ENCODE measurements around the gene FCMR.

The FCMR gene

DNA sequence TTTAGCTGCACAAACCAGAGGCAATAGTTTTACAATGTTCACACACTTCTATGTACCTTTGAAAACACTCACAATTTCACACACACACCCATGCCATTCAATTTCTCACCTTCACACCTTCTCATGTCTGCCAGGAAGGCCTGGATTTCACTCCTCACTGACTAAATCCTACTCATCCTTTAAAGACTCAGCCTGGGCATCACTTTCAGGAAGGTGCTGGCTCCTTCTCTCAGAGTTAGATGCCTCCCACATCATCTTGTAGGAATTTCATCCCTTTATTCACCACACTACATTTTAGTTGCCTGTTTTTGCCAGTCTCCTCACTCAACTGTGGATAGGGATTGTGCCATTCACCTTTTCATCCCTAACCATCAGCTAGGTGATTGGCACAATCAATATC, 54.0 kb downstream of the FCMR start:
- H3K4me3 ChIP-seq = no peak overlapping the region
- peaks cover 11% of the 10 kb centered on the region for H3K9me3 ChIP-seq
- H3K27me3 ChIP-seq = no peaks in the 10 kb centered on the region
- H3K36me3 ChIP-seq = no peaks in the 10 kb centered on the region
- no peak overlapping the region for H3K27ac ChIP-seq
- H3K4me2 ChIP-seq = no peak overlapping the region
- H3K9ac ChIP-seq = no peak overlapping the region
- TF ChIP-seq Cebpa-rat (IDR thresholded peaks at IDR 0.05) = no peak
- H4K20me1 ChIP-seq = no peaks in the 10 kb centered on the region
- peaks cover 18% of the 10 kb centered on the region for H3K4me1 ChIP-seq

DNA sequence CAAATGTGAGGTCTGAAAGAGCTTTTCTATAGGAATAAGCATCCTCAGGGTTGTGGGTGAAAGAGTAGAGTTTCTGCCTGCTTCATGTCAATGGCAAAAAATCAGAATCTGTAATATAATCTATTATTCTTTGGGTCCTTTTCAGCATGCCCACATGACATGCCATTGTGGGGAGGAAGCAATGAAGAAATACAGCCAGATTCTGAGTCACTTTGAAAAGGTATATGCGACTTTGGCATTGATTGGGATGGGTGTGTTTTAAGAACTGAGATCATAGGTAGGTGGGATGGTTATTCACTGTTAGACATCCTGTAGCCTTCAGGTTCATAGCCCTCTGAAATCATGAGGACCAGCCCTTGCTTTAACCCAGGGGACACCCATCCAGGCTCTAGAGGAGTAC, 54.5 kb downstream of the FCMR start:
- H3K27ac ChIP-seq = no peak overlapping the region
- no peaks in the 10 kb centered on the region for H3K27me3 ChIP-seq
- peaks cover 18% of the 10 kb centered on the region for H3K4me1 ChIP-seq
- H3K4me2 ChIP-seq = no peak overlapping the region
- H3K9ac ChIP-seq = no peak overlapping the region
- no peaks in the 10 kb centered on the region for H3K36me3 ChIP-seq
- peaks cover 7% of the 10 kb centered on the region for H3K9me3 ChIP-seq
- no peak overlapping the region for H3K4me3 ChIP-seq
- TF ChIP-seq Cebpa-rat (IDR thresholded peaks at IDR 0.05) = no peak
- no peaks in the 10 kb centered on the region for H4K20me1 ChIP-seq

DNA sequence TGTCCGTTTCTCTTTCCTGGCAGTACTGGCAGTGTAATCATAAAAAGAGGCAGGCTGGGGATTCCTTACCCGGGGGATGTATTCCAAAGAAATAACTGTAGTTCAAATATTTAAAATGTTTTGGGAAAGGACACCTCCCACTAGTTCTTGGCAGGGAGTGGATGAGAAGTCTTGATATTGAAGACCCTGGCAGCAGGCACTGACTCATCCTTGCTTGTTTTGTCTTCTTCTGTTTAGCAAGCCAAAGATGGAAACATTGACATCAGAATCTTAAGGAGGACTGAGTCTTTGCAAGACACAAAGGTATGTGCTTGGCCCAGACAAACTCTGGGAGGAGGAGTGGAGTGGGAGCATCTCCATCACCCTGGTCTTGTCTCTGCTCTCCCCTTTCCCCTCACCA, 55.7 kb downstream of the FCMR start:
- H3K27ac ChIP-seq = no peak overlapping the region
- no peak overlapping the region for H3K4me3 ChIP-seq
- no peaks in the 10 kb centered on the region for H3K9me3 ChIP-seq
- H3K4me1 ChIP-seq = peaks cover 18% of the 10 kb centered on the region
- TF ChIP-seq Cebpa-rat (IDR thresholded peaks at IDR 0.05) = no peak
- no peaks in the 10 kb centered on the region for H3K27me3 ChIP-seq
- no peak overlapping the region for H3K4me2 ChIP-seq
- H3K9ac ChIP-seq = no peak overlapping the region
- no peaks in the 10 kb centered on the region for H3K36me3 ChIP-seq
- H4K20me1 ChIP-seq = no peaks in the 10 kb centered on the region

DNA sequence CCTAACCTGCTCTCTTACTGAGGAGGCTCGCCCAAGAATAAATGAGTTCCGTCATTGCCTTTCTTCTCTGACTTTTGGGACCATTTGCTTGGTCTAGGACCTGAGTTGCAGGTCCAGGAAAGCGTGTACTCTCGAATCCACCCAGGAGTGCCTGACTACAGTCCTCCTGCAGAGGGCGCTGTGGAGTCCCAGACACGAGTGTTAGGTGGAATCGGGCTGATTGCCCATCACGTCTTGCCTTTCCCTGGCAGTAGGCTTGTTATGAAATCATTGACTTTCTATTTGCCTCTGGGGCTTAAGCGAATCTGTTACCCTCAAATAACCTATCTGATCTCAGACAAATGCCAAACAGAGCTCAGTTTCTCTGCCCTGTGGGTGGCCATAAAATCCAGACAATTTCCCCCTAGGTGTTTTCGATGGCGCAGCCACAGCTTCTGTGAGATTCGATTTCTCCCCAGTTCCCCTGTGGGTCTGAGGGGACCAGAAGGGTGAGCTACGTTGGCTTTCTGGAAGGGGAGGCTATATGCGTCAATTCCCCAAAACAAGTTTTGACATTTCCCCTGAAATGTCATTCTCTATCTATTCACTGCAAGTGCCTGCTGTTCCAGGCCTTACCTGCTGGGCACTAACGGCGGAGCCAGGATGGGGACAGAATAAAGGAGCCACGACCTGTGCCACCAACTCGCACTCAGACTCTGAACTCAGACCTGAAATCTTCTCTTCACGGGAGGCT, 56.6 kb downstream of the FCMR start, which contains the start of gene IL20:
IL20 (plus strand) TSS at position 685 of the 733 bp plus-strand sequence. CDS start 230 bp downstream, outside the sequence.
- H3K4me3 ChIP-seq = no peak within 1 kb of the TSS
- no peaks in the 10 kb centered on the region for H3K27me3 ChIP-seq
- no peak within 1 kb of the TSS for H3K4me2 ChIP-seq
- peaks cover 8% of the 10 kb centered on the region for H3K4me1 ChIP-seq
- no peak within 1 kb of the TSS for H3K27ac ChIP-seq
- TF ChIP-seq Cebpa-rat (IDR thresholded peaks at IDR 0.05) = no peak
- no peak within 1 kb of the TSS for H3K9ac ChIP-seq
- no peaks in the 10 kb centered on the region for H4K20me1 ChIP-seq
- no peaks in the 10 kb centered on the region for H3K36me3 ChIP-seq
- no peaks in the 10 kb centered on the region for H3K9me3 ChIP-seq

DNA sequence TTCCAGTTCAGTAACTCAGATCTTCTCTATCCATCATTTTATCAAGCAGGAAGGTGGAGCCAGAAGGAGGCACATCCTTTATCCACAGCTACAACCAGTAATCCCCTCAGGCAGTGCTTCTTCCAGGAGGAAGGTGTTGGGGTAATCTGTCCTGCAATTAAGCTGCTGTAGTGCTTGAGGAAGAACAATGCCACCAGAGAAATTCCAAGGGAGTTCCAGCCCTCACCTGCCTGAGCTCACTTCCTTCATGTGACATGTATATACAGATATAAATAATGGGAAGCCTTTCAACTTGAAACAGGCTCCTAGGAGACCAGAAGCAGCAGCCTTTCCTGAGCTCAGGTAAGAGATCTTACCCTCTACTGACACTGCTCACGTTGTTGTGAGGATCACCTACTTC, 58.5 kb downstream of the FCMR start:
- no peak for TF ChIP-seq Cebpa-rat (IDR thresholded peaks at IDR 0.05)
- Histone ChIP-seq H3K4me2 (no peak overlapping the region), H3K27ac (no peak overlapping the region), H3K9me3 (no peaks in the 10 kb centered on the region), H3K9ac (no peak overlapping the region), H3K4me3 (no peak overlapping the region), H3K4me1 (peaks cover 12% of the 10 kb centered on the region), H3K27me3 (no peaks in the 10 kb centered on the region), H4K20me1 (no peaks in the 10 kb centered on the region), H3K36me3 (no peaks in the 10 kb centered on the region)

DNA sequence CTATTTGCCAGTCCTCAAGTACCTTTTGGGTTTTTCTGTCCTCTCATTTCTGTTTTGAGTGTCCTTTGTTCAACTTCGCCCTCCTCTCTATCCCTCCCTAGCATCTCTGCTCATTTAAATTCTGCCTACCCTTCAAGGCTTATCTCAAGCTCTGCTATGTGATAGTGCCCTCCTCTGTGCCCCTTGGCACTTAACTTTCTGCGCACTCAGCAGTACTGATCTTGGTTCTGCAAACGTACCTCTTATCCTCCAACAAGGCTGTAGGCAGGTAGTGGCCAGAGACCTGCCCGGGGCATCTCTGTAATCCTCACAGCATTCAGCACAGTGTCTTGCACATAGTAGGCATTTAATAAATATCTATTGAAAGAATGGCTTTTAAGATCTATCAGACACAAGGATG, 61.6 kb downstream of the FCMR start:
- Histone ChIP-seq H3K4me2 (no peak overlapping the region), H3K9ac (no peak overlapping the region), H3K36me3 (no peaks in the 10 kb centered on the region), H3K4me3 (no peak overlapping the region), H3K4me1 (peaks cover 12% of the 10 kb centered on the region), H3K27ac (no peak overlapping the region), H3K9me3 (no peaks in the 10 kb centered on the region), H3K27me3 (no peaks in the 10 kb centered on the region), H4K20me1 (no peaks in the 10 kb centered on the region)
- no peak for TF ChIP-seq Cebpa-rat (IDR thresholded peaks at IDR 0.05)

DNA sequence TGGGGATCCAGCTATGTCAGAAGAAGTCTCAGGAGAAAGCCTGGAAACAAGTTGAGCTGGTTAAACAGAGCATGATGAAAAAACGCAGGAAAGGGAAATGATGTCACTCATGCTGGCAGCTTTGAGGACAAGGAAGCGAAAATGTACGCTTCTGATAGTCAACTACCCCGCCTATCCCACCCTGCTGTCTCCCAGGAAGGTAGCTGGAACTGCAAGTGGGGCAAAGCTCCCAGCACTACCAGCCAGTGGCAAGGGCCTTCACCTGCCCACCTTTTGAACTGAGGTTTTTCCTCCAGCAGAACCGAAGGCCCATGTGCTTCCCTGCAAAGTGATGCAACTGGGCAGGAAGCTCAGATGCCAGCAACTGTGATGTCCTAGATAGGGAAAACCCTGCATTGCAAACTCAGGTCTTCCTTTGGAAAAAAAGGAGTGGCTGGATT, 62.6 kb downstream of the FCMR start:
- Histone ChIP-seq H3K4me3 (no peak overlapping the region), H3K36me3 (no peaks in the 10 kb centered on the region), H3K4me1 (peaks cover 12% of the 10 kb centered on the region), H3K4me2 (peak overlapping the region; percentile 66), H4K20me1 (no peaks in the 10 kb centered on the region), H3K9me3 (no peaks in the 10 kb centered on the region), H3K9ac (no peak overlapping the region), H3K27ac (peak overlapping the region; percentile 33; the same call in 1 of the 2 replicates), H3K27me3 (no peaks in the 10 kb centered on the region)
- no peak for TF ChIP-seq Cebpa-rat (IDR thresholded peaks at IDR 0.05)

DNA sequence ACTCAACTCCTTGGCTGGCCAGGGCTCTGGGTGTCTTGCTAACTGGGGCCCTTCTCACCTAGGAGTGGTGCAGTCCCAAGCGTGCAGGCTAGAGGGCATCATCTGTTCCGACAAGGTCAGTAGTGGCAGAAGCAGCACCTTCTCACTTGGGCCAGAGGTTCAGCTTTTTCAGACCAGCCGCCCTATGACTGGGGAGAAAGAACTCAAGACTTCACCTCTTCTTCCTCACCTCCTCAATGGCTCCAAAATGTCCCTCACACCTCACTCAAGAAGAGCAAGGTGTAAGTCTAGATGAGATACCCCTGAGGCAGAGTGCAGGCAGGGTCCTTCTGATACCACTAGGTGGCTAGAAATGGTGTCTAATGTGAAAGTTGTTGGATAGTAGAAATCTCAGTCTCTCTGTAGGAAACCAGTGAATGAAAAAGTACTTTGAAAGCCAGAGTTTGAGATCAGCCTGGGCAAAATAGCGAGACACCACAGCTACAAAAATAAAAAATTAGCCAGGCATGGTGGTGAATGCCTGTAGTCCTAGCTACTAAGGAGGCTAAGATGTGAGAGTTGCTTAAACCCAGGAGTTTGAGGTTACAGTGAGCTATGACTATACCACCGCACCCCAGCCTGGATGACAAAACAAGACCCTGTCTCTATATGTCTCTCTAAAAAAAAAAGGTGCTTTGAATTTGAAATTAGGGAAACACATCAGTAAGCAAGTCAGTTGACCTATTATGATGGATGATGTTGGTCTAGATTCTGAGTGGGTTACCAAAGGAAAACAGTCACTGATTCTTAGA, 64.9 kb downstream of the FCMR start:
- H3K4me2 ChIP-seq = no peak overlapping the region

DNA sequence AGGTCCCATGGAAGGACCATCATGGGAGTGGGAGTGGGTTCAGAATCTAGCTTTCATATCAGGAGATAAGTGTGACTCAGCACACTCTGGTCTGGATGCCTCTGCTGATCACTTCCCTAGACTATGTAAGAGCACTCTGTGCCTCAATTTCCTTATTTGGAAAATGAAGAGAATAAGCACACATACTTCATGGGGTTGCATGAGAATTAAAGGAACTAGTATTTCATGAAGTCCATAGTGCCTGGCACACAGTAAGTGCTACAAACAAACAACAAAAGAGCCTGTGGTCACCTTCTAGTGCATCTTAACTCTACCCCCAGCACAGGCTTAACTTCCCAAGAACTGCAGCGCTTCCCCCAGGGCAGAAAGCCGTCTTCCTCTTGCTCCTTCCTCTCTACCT, 65.9 kb downstream of the FCMR start:
- Histone ChIP-seq H3K36me3 (no peaks in the 10 kb centered on the region), H3K4me2 (no peak overlapping the region), H3K4me3 (no peak overlapping the region), H4K20me1 (no peaks in the 10 kb centered on the region), H3K9ac (no peak overlapping the region), H3K4me1 (peaks cover 12% of the 10 kb centered on the region), H3K27me3 (no peaks in the 10 kb centered on the region), H3K27ac (no peak overlapping the region), H3K9me3 (peaks cover 5% of the 10 kb centered on the region)
- TF ChIP-seq Cebpa-rat (IDR thresholded peaks at IDR 0.05) = no peak

More for the DNA sequence above, 64.9 kb downstream of the FCMR start:
- no peaks in the 10 kb centered on the region for H3K27me3 ChIP-seq
- H3K4me1 ChIP-seq = peaks cover 12% of the 10 kb centered on the region
- no peak overlapping the region for H3K4me3 ChIP-seq
- TF ChIP-seq Cebpa-rat (IDR thresholded peaks at IDR 0.05) = no peak
- no peaks in the 10 kb centered on the region for H3K36me3 ChIP-seq
- no peaks in the 10 kb centered on the region for H4K20me1 ChIP-seq
- no peak overlapping the region for H3K27ac ChIP-seq
- peaks cover 5% of the 10 kb centered on the region for H3K9me3 ChIP-seq
- H3K9ac ChIP-seq = no peak overlapping the region
